SK-N-MC (cell line): ENCODE measurements around the gene MYADML2.

Experiments
- EZH2 ChIP-seq: fragments of 200-600 bp; sonication (generic); IDR thresholded peaks from one replicate; pipeline ENCODE4 v1.6.1; 2017; ENCODE audit warnings: antibody characterized with exemption
- FOXP2 ChIP-seq: optimal IDR thresholded peaks from 2 replicates; pipeline ENCODE3; 2011; ENCODE audit warnings: mild to moderate bottlenecking, moderate library complexity; ENCODE audit not compliant: insufficient read depth; ENCODE audit errors: extremely low read length, control extremely low read depth
- POLR2AphosphoS5 ChIP-seq: IDR thresholded peaks from 2 replicates; pipeline ENCODE4 v1.6.1; 2012; ENCODE audit warnings: mild to moderate bottlenecking, low read depth, low read length, borderline replicate concordance

DNA sequence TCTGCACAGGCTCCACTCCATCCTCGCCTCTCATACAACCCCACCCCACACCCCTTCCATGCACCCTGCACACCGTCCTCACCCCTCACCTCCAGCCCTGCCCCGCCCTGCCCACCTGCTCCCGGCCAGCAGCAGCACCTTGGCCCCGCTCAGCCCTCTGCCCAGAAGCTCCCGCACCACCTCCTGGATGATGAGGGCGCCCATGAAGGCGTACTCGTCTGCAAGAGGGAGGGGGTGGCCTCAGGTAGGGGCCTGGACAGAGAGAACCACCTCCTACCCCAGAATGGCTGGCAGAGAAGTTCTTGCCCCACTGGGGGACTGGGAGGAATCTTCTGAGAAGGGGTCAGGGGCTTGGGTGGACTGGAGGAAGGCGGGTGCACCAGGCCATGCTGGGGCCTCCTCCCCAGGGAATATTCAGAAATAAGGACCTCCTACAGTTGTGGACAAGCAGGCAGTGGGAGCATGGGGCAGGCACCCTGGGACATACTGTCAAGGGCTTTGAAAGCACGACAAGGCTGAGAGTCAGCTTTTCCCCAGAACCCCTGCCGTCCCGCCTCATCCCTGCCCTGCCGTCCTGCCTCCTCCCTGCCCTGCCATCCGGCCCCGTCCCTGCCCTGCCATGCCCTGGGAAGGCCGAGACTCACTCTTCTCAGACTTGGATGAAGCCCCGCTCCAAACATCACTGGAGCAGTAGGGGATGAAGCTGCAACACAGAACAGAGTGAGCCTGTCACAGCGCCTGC, 10.8 kb upstream of the MYADML2 start:
- TF ChIP-seq EZH2 (no peak), POLR2AphosphoS5 (no peak), FOXP2 (no peak)
